H1 (cell line): Measurements from ENCODE around the gene ST6GALNAC3. TPM values are rescaled to one million over a fixed set of nuclear protein-coding genes. Genes with fewer than 3 reads are reported as not detected.

Experiments
- TEAD4 ChIP-seq: IDR thresholded peaks from 2 replicates; pipeline ENCODE4 v1.6.1; 2012; ENCODE audit warnings: low read depth, low read length, inconsistent platforms, mixed read lengths
- ZNF274 ChIP-seq: IDR thresholded peaks from 2 replicates; pipeline ENCODE4 v1.7.0; 2012; ENCODE audit warnings: low read length, borderline replicate concordance; ENCODE audit errors: extremely low read depth
- polyA plus RNA-seq, 7 experiments: library from polyadenylated mRNA; depleted of rRNA in 3 of 7; stranded (reverse) in 5 of 7; unstranded in 2 of 7; fragments of >200 nt in 5 of 7; fragments of 200-250 nt in 2 of 7; gene quantifications; 1 replicate in 5 of 7; 2 replicates in 1 of 7; 4 replicates in 1 of 7; pipeline versions ENCODE4 v1.2.1 to v1.2.3, GENCODE V29; 2011 to 2013; ENCODE audit warnings: missing spikeins in 2 of 7, mixed read lengths in 2 of 7
- total RNA-seq: library from RNA; stranded (reverse); fragmentation: NEBNext Ultra II Directional; extraction: Animal tissue kit (Norgen Biotek cat#: 25700); gene quantifications from 2 replicates; pipeline ENCODE4 v1.2.1, GENCODE V29; 2021

Gene ST6GALNAC3
- total and polyA plus RNA-seq, 2 of the 8 experiments (the other 6 are each of a cell fraction or from before 2014, with no cell fraction given): 4.9 to 19.0 TPM

GRCh38 chr1:76337542-76338219, 263.1 kb downstream of the ST6GALNAC3 start (continued):
- TF ChIP-seq TEAD4 (no peak), ZNF274 (no peak)
